ENCODE measurements around the gene GPR157. TPM values are rescaled to one million over a fixed set of nuclear protein-coding genes. Genes with fewer than 3 reads are reported as not detected.

The GPR157 gene
- total RNA-seq, 4 donors from 2014 or later = 3.5 to 13.4 (median 4.0) TPM

- TF ChIP-seq CTCF (IDR thresholded peaks at IDR 0.05; ENCODE audit: low read depth) = no peak
These were observed 16.8 kb upstream of the GPR157 start for GRCh38 chr1:9145714-9146113.

GRCh38 chr1:9145021-9145668 is 16.2 kb upstream of the GPR157 start:
- no peak for TF ChIP-seq CTCF (IDR thresholded peaks at IDR 0.05; ENCODE audit: low read depth)

DNA sequence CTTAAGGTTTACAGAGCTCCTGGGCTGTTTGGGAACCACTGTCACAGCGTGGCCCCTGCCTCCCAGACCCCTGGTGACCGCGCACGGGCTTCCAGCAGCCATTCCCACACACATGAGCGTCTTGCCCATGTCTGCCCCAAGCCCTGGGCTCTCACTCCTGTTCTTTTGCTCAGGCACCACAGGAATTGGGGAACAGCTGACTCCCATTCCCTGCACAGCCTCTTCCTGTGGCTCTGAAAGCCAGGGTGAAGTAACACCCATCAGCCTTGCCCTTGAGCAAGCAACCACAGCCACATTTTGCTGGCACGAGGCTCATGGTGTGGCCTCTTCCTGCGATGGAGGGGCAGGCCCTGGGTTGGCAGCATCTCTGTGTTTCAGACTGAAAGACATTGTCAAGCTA is 14.3 kb upstream of the GPR157 start:
- TF ChIP-seq CTCF (IDR thresholded peaks at IDR 0.05; ENCODE audit: low read depth) = no peak

DNA sequence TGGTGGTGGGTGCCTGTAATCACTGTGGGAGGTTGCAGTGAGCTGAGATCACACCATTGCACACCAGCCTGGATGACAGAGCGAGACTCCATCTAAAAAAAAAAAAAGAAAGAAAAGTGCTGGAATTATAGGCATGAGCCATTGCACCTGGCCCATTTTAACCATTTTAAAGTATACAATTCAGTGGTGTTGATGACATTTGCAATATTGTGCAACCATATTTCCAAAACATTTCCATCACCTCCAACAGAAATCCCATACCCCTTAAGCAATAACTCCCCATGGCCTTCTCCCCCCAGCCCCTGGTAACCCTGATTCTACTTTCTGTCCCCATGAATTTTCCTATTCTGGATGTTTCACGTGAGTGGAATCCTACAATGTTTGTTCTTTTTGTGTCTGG is 11.0 kb upstream of the GPR157 start:
- no peak for TF ChIP-seq CTCF (IDR thresholded peaks at IDR 0.05; ENCODE audit: low read depth)

DNA sequence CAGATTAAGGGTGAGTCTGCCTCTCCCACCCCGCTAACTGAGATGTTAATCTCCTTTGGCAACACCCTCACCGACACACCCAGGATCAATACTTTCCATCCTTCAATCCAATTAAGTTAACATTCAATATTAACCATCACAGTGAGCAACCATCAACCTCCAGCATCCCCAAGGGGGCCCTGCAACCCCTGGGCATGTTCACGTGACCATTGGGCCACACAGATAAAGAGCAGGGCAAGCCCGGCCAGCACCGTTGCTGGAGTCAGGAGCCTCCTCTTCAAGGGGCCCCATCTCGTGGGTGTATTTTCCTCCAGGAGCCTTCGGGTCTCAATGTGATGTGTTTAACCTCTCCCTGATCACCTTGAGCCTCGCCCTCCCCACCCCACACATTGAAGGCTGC is 8.0 kb upstream of the GPR157 start:
- TF ChIP-seq CTCF (IDR thresholded peaks at IDR 0.05; ENCODE audit: low read depth) = no peak

- no peak for TF ChIP-seq CTCF (IDR thresholded peaks at IDR 0.05; ENCODE audit: low read depth)
These were observed 6.4 kb upstream of the GPR157 start for GRCh38 chr1:9135073-9135836.

- no peak for TF ChIP-seq CTCF (IDR thresholded peaks at IDR 0.05; ENCODE audit: low read depth)
These were observed 5.1 kb upstream of the GPR157 start for GRCh38 chr1:9133870-9134585.
